Stimulated activated CD8-positive, alpha-beta memory T cell treated with anti-CD3 and anti-CD28 coated beads, Interleukin-15, amount 100 ng/mL, for 4 hours (primary cell): ENCODE results near the gene TRDMT1.

Source experiments
- DNase-seq, 2 donors: peaks; one replicate each; pipeline ENCODE4 v3.0.0-alpha.2; 2020; ENCODE audit warnings: low read depth in 2 of 2

Gene TRDMT1

GRCh38 chr10:17209881-17210280, 8.4 kb upstream of the TRDMT1 start:
- DNase-seq = no peak

GRCh38 chr10:17209302-17209701, 7.8 kb upstream of the TRDMT1 start:
- no peak for DNase-seq

- no peak for DNase-seq
These were observed 7.0 kb upstream of the TRDMT1 start for GRCh38 chr10:17208476-17208875.

GRCh38 chr10:17206210-17206709, 4.8 kb upstream of the TRDMT1 start:
- no peak for DNase-seq

GRCh38 chr10:17203416-17203815, 1.9 kb upstream of the TRDMT1 start:
- DNase-seq = no peak

GRCh38 chr10:17202999-17203398, 1.5 kb upstream of the TRDMT1 start:
- DNase-seq = no peak

- no peak for DNase-seq
These were observed 1.0 kb upstream of the TRDMT1 start for GRCh38 chr10:17202506-17202905.

- DNase-seq = no peak
These were observed 283 bp upstream of the TRDMT1 start for GRCh38 chr10:17201794-17202116.

GRCh38 chr10:17200001-17200911, 1.2 kb downstream of the TRDMT1 start:
- no peak for DNase-seq

- no peak for DNase-seq
These were observed 2.1 kb downstream of the TRDMT1 start for GRCh38 chr10:17199351-17199804.

GRCh38 chr10:17196573-17196972, 4.9 kb downstream of the TRDMT1 start:
- DNase-seq = no peak

GRCh38 chr10:17196045-17196444, 5.4 kb downstream of the TRDMT1 start:
- DNase-seq = no peak

GRCh38 chr10:17195083-17195482, 6.4 kb downstream of the TRDMT1 start:
- DNase-seq = no peak

- DNase-seq = no peak
These were observed 10.9 kb downstream of the TRDMT1 start for GRCh38 chr10:17190602-17191001.

GRCh38 chr10:17188644-17189172, 12.8 kb downstream of the TRDMT1 start:
- no peak for DNase-seq

- no peak for DNase-seq
These were observed 15.6 kb downstream of the TRDMT1 start for GRCh38 chr10:17185873-17186272.

- no peak for DNase-seq
These were observed 18.4 kb downstream of the TRDMT1 start for GRCh38 chr10:17183110-17183509.

GRCh38 chr10:17181751-17182150, 19.7 kb downstream of the TRDMT1 start:
- DNase-seq = no peak

GRCh38 chr10:17181110-17181509, 20.4 kb downstream of the TRDMT1 start:
- DNase-seq = no peak

- DNase-seq = no peak
These were observed 22.5 kb downstream of the TRDMT1 start for GRCh38 chr10:17179002-17179401.

- DNase-seq = no peak
These were observed 23.5 kb downstream of the TRDMT1 start for GRCh38 chr10:17178006-17178405.

GRCh38 chr10:17177014-17177413, 24.5 kb downstream of the TRDMT1 start:
- no peak for DNase-seq

- DNase-seq = no peak
These were observed 25.4 kb downstream of the TRDMT1 start for GRCh38 chr10:17176091-17176490.
